ENCODE measurements around the gene DDX47. TPM values are rescaled to one million over a fixed set of nuclear protein-coding genes. Genes with fewer than 3 reads are reported as not detected.

Gene DDX47
- total RNA-seq, 1 experiment from 2014 or later, result 64.8 TPM

- TF ChIP-seq PRRX2 (CRISPR knock-in tag; IDR thresholded peaks at IDR 0.05), result no peak
- no peak for TF ChIP-seq SP1 (CRISPR knock-in tag; conservative IDR thresholded peaks at IDR 0.05)
- TF ChIP-seq MXD4 (CRISPR knock-in tag; IDR thresholded peaks at IDR 0.05; ENCODE audit: borderline replicate concordance), result no peak
- no peak for TF ChIP-seq FOXJ3 (CRISPR knock-in tag; IDR thresholded peaks at IDR 0.05; ENCODE audit: borderline replicate concordance)
- TF ChIP-seq ZNF121 (CRISPR knock-in tag; IDR thresholded peaks at IDR 0.05), result no peak
These were observed 48.3 kb upstream of the DDX47 start (continued) for GRCh38 chr12:12764824-12765223.

GRCh38 chr12:12770262-12770661 is 42.9 kb upstream of the DDX47 start:
- POLR2A ChIA-PET, result no interaction called here
- H3K27me3 Mint-ChIP-seq (ENCODE audit: low read depth), result no peaks in the 10 kb centered on the region; the same call in 1 of the 2 replicates
- ATAC-seq, result no peak
- no peak overlapping the region for H3K4me3 Mint-ChIP-seq
- no peaks in the 10 kb centered on the region for H3K36me3 Mint-ChIP-seq
- no peaks in the 10 kb centered on the region for H3K4me1 Mint-ChIP-seq
- H3K27ac Mint-ChIP-seq, result no peak overlapping the region
- DNase-seq (ENCODE audit: low spot score), result no peak
- peaks cover 11% of the 10 kb centered on the region for H3K9me3 Mint-ChIP-seq
- CTCF ChIA-PET, result no interaction called here
- no peak for TF ChIP-seq GABPB1 (CRISPR knock-in tag; IDR thresholded peaks at IDR 0.05)
- no peak for TF ChIP-seq ZNF263 (CRISPR knock-in tag; IDR thresholded peaks at IDR 0.05; ENCODE audit: low read depth)
- TF ChIP-seq, protein P1, sequence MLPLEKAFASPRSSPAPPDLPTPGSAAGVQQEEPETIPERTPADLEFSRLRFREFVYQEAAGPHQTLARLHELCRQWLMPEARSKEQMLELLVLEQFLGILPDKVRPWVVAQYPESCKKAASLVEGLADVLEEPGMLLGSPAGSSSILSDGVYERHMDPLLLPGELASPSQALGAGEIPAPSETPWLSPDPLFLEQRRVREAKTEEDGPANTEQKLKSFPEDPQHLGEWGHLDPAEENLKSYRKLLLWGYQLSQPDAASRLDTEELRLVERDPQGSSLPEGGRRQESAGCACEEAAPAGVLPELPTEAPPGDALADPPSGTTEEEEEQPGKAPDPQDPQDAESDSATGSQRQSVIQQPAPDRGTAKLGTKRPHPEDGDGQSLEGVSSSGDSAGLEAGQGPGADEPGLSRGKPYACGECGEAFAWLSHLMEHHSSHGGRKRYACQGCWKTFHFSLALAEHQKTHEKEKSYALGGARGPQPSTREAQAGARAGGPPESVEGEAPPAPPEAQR (CRISPR knock-in tag; IDR thresholded peaks at IDR 0.05), result no peak

- CTCF ChIA-PET, result no interaction called here
- no peaks in the 10 kb centered on the region for H3K4me1 Mint-ChIP-seq
- H3K9me3 Mint-ChIP-seq, result peaks cover 11% of the 10 kb centered on the region
- POLR2A ChIA-PET, result no interaction called here
- H3K27ac Mint-ChIP-seq, result no peak overlapping the region
- DNase-seq (ENCODE audit: low spot score), result no peak
- no peak for ATAC-seq
- no peak overlapping the region for H3K4me3 Mint-ChIP-seq
- no peaks in the 10 kb centered on the region; the same call in 1 of the 2 replicates for H3K27me3 Mint-ChIP-seq (ENCODE audit: low read depth)
- no peaks in the 10 kb centered on the region for H3K36me3 Mint-ChIP-seq
- no peak for TF ChIP-seq GABPB1 (CRISPR knock-in tag; IDR thresholded peaks at IDR 0.05)
- TF ChIP-seq KAT7 (CRISPR knock-in tag; IDR thresholded peaks at IDR 0.05; ENCODE audit: borderline replicate concordance), result no peak
- TF ChIP-seq ZNF532 (CRISPR knock-in tag; IDR thresholded peaks at IDR 0.05; ENCODE audit: borderline replicate concordance), result no peak
- TF ChIP-seq MAX (CRISPR knock-in tag; IDR thresholded peaks at IDR 0.05), result no peak
- TF ChIP-seq JUN (CRISPR knock-in tag; IDR thresholded peaks at IDR 0.05), result no peak
- TF ChIP-seq ZNF263 (CRISPR knock-in tag; IDR thresholded peaks at IDR 0.05; ENCODE audit: low read depth), result no peak
- TF ChIP-seq IRF1 (CRISPR knock-in tag; IDR thresholded peaks at IDR 0.05), result no peak
- no peak for TF ChIP-seq RORB (CRISPR knock-in tag; IDR thresholded peaks at IDR 0.05)
- TF ChIP-seq ELF4 (CRISPR knock-in tag; IDR thresholded peaks at IDR 0.05; ENCODE audit: low read depth), result no peak
- TF ChIP-seq, protein P2, sequence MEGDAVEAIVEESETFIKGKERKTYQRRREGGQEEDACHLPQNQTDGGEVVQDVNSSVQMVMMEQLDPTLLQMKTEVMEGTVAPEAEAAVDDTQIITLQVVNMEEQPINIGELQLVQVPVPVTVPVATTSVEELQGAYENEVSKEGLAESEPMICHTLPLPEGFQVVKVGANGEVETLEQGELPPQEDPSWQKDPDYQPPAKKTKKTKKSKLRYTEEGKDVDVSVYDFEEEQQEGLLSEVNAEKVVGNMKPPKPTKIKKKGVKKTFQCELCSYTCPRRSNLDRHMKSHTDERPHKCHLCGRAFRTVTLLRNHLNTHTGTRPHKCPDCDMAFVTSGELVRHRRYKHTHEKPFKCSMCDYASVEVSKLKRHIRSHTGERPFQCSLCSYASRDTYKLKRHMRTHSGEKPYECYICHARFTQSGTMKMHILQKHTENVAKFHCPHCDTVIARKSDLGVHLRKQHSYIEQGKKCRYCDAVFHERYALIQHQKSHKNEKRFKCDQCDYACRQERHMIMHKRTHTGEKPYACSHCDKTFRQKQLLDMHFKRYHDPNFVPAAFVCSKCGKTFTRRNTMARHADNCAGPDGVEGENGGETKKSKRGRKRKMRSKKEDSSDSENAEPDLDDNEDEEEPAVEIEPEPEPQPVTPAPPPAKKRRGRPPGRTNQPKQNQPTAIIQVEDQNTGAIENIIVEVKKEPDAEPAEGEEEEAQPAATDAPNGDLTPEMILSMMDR (IDR thresholded peaks at IDR 0.05), result no peak
- TF ChIP-seq, protein P3, sequence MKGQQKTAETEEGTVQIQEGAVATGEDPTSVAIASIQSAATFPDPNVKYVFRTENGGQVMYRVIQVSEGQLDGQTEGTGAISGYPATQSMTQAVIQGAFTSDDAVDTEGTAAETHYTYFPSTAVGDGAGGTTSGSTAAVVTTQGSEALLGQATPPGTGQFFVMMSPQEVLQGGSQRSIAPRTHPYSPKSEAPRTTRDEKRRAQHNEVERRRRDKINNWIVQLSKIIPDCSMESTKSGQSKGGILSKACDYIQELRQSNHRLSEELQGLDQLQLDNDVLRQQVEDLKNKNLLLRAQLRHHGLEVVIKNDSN (CRISPR knock-in tag; IDR thresholded peaks at IDR 0.05), result no peak
- no peak for TF ChIP-seq MYBL2 (CRISPR knock-in tag; IDR thresholded peaks at IDR 0.05)
- no peak for TF ChIP-seq ZNF416 (CRISPR knock-in tag; IDR thresholded peaks at IDR 0.05)
- TF ChIP-seq ETV6 (CRISPR knock-in tag; IDR thresholded peaks at IDR 0.05), result no peak
- no peak for TF ChIP-seq FOXP4 (CRISPR knock-in tag; IDR thresholded peaks at IDR 0.05)
- TF ChIP-seq, protein P4, sequence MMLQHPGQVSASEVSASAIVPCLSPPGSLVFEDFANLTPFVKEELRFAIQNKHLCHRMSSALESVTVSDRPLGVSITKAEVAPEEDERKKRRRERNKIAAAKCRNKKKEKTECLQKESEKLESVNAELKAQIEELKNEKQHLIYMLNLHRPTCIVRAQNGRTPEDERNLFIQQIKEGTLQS (CRISPR knock-in tag; conservative IDR thresholded peaks at IDR 0.05), result no peak
These were observed 38.4 kb upstream of the DDX47 start for GRCh38 chr12:12774791-12775190.

Measured in WTC11 (cell line).